Coronary artery (tissue), 2 donors: ENCODE results near the gene POLH.
"Not testable (repeated sequence)": the region's sequence is repeated elsewhere in the genome, so short reads cannot be mapped to it uniquely, and the experiment has no call there.

Experiments used
- DNase-seq: peaks from one replicate; pipeline ENCODE4 v3.0.0-alpha.2; 2017; ENCODE audit warnings: low spot score
- H3K27ac ChIP-seq, 2 donors: fragments of 200-600 bp; sonication (generic); one replicate each; pipeline ENCODE4 v1.5.1; 2016 to 2019
- H3K4me3 ChIP-seq: fragments of 200-600 bp; sonication (generic); 2 replicates; pipeline ENCODE4 v1.5.1; 2016; ENCODE audit warnings: mild to moderate bottlenecking, moderate library complexity
- TF ChIP-seq, protein P1 (sequence below): fragments of 200-600 bp; sonication (generic); IDR thresholded peaks from one replicate; pipeline ENCODE4 v1.5.1; 2019; ENCODE audit warnings: antibody characterized with exemption

The POLH gene

DNA sequence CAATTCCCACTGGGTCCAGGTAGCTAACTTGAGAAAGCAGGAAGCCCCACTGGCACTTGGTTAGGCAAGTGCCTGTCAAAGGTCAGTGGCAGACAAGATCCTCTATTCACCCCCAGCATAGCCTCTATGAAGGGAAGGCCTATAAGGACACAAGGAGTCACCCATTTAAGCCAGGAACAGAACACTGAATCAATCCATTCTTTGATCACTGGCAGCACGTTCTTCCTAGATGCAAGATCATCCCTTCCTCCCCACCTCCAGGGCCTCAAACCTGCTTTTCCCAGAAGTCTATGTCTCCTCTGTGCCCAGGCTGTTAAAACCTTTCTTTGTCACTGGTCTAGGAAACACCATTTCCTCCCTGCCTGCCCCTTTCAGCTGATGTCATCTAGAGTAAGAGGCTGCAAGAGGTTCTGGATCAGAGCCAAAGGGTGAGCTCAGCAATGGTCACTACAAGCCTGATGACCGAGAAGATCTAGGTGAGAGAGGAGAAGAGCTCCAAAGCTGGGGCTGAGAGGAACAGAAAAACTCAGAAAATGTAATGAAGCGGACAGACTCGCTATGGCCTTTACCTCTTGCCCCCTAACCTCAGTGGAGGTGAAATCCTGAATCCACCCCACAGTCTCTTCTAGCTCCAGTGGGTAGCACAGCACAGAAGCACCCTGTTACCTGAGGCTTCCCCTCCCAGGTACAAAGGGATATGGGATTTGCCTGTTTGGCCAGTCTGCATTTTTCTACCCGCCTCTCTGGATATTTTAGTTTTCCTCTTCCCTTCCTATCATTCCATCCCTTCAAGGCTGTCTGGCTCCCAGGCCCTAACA is 51.2 kb downstream of the POLH start:
- TF ChIP-seq, protein P1, sequence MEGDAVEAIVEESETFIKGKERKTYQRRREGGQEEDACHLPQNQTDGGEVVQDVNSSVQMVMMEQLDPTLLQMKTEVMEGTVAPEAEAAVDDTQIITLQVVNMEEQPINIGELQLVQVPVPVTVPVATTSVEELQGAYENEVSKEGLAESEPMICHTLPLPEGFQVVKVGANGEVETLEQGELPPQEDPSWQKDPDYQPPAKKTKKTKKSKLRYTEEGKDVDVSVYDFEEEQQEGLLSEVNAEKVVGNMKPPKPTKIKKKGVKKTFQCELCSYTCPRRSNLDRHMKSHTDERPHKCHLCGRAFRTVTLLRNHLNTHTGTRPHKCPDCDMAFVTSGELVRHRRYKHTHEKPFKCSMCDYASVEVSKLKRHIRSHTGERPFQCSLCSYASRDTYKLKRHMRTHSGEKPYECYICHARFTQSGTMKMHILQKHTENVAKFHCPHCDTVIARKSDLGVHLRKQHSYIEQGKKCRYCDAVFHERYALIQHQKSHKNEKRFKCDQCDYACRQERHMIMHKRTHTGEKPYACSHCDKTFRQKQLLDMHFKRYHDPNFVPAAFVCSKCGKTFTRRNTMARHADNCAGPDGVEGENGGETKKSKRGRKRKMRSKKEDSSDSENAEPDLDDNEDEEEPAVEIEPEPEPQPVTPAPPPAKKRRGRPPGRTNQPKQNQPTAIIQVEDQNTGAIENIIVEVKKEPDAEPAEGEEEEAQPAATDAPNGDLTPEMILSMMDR: no peak
- peak; percentile 86 for DNase-seq
- Histone ChIP-seq H3K4me3 (peak overlapping the region; percentile 86), H3K27ac (peak overlapping the region; percentile 73 to 97)

DNA sequence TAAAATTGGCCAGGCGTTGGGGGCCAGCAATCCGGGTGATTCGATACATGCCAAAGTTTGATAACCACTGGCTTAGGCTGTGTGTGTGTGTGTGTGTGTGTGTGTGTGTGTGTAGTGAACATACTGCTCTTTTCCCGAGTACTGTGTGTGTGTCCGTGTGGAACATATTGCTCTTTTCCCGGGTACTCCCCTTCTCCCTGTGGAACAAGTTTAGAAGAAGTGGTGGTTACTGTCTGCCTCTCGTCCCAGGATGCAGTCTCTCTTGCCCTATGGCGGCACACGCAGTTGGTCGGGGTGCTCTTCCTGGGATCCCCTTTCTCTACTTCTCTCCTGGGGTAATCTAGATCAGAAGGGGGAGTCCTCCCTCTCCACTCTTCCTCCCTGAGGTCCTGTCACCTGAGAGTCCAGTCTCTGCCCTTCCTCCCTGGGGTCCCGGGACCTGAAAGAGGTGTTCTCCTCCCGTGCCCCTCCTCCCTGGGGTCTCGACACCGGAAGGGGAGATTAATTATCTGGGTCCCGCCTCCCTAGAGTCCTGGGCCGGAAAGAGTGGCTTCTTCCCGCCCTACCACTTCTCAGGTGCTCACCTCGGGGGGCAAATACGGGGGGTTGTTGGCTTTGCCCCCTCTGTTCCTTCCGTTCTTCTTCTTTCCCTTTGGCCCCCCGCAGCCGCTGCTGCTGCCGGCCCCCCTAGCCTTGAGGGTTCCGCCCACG is 52.6 kb downstream of the POLH start:
- TF ChIP-seq, protein P1: no peak

DNA sequence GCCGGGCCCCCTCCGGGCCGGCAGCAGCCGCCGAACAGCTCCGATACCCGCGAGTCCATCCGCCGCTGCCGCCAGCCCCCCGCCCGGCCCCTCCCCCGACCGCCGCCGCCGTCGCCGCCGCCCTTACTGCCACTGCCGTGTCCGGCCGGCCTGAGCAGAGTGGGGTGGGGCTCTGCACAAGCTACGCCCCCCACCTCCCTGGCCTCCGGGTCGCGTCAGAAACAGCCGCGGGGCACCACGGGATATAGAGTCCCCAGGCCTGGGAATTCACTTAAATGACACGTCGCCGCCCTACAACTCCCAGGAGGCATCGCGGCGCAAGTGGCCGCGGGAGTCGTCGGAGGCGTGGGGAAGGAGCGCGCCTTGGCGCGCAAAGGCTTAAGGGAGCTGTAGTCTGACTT is 53.1 kb downstream of the POLH start, which contains the start of gene GTPBP2:
Gene GTPBP2 (minus strand): TSS at position 161 of the 401 bp plus-strand sequence. CDS start 102 bp downstream, at position 59.
- Histone ChIP-seq H3K27ac (peak within 1 kb of the TSS; percentile 95 to 97), H3K4me3 (peak within 1 kb of the TSS; percentile 86)
- TF ChIP-seq, protein P1: no peak
- DNase-seq: peak; percentile 99

More for the DNA sequence above, 52.6 kb downstream of the POLH start:
- peak overlapping the region; percentile 95 to 97 for H3K27ac ChIP-seq
- peak overlapping the region; percentile 86 for H3K4me3 ChIP-seq
- DNase-seq: peak; percentile 81

DNA sequence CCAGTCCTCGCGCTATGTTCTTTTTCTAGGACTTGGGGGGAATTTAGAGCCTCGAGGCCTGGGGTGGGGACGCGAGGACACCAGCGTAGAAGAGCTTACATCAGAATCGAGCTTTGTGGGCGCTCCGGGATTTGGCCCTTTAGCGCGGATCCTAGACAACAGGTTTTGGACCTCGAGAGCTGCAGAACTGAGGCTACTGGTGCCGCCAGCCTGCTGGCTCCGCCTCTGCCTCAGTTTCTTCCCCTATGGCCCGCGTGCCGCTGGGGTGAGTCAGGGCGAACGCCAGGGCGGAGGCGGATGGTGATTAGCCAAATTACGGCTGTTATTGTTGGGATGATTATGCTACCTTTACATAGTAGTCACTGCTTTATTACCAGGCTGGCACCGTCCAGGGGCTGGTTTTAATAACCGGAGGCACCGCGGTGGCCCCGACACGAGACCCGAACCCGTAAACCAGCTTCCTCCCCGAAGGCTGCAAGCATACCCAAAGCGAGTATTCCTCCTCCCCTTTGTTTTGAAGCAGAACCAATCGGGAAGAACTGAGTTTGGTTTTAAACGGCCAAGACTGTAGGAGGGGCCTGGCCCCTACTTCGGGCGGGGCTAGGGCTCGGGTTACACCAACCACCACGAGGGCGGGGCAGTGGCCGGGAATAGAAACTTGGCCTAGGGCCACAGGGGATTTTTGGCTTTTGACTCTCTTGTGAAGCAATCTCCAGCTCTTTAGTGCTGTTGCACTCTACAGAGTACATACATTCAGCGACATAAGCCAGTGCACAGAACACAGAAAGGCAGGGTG is 53.7 kb downstream of the POLH start:
- Histone ChIP-seq H3K27ac (peak overlapping the region; percentile 95 to 97), H3K4me3 (peak overlapping the region; percentile 86)
- DNase-seq: peak; percentile 97
- TF ChIP-seq, protein P1: no peak

DNA sequence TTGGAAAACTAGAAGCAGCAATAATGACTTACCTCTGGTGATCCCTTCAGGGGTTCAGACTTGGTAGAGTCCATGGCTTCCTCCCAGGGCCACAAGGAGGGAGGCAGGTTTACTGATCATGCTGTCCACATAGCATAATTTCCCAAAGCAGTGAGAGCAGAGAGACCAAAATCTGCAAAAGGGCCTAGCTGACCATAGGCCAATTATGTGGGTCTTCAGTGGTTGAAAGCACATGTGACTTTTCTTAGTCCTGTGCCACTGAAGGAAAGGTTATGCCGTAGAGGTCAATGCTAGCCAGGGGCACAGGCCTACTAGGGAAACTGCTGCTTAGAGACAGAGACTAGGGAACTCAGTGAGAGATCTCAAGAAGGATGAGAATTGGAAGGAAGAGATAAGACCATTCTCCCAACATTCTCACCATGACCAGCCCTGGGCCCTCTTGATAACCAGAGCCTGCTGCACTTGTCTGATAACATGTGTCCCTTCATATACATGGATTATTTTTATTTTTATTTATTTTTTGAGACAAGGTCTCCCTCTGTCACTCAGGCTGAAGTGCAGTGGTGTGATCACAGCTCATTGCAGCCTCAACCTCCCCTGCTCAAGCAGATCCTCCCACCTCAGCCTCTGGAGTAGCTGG is 55.1 kb downstream of the POLH start:
- H3K27ac ChIP-seq: no peak overlapping the region
- DNase-seq: no peak

DNA sequence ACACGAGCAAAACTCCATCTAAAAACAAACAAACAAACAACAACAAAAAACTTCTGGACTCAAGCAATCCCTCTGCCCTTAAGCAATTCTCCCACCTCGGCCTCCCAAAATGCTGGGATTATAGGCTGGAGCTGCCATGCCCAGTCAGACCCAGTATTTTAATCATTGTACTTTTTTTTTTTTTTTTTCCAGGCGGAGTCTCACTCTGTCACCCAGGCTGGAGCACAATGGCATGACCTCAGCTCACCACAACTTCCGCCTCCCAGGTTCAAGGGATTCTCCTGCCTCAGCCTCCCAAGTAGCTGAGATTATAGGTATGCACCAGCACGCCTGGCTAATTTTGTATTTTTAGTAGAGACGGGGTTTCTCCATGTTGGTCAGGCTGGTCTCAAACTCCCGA is 57.0 kb downstream of the POLH start:
- DNase-seq, H3K4me3 ChIP-seq, H3K27ac ChIP-seq: not testable (repeated sequence)

More for the DNA sequence above, 55.1 kb downstream of the POLH start:
- TF ChIP-seq, protein P1: no peak
- no peak overlapping the region for H3K4me3 ChIP-seq
